ENCODE data around the gene PPP1R14C. TPM values are rescaled to one million over a fixed set of nuclear protein-coding genes. Genes with fewer than 3 reads are reported as not detected.

Gene PPP1R14C
- total RNA-seq, 1 experiment from 2014 or later = 4.6 TPM

DNA sequence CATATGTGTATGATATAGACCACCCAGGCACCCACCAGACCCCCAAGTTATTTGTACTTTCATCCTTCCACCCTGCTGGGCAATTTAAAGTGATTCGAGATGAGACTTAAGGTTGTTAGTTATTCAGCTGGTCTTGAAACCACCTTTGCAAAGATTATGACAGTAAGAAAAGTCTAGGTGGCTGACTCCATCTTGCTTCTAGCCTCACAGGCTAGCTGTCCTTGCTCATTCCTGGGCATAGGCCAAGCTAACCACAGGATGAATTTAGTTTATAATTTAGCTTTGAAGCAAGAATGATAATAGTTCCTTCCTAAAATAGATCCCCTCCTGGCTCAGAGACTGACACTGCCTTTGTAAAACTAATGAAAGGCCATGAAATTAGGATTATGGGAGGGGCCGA lies 154.0 kb downstream of the PPP1R14C start:
- no peaks in the 10 kb centered on the region for H3K27me3 ChIP-seq (replicated peaks; ENCODE audit: insufficient read depth, low read depth, low read length, poor library complexity)
- H3K4me3 ChIP-seq (ENCODE audit: low read depth, low read length, poor library complexity, severe bottlenecking) = no peak overlapping the region
- POLR2A ChIA-PET (ENCODE audit: low non-redundant PET) = interaction anchor here (0.6 kb wide), 1 partner anchor 11 kb away, joined by 3 read pairs; no protein-coding TSS in a partner anchor
- H3K4me1 ChIP-seq (ENCODE audit: insufficient read depth, low read length, poor library complexity, severe bottlenecking) = no peaks in the 10 kb centered on the region
- no peak for DNase-seq (ENCODE audit: low spot score)
- H3K36me3 ChIP-seq (ENCODE audit: insufficient read depth, low read length, poor library complexity, severe bottlenecking) = no peaks in the 10 kb centered on the region
- intact Hi-C loops (cut with micrococcal nuclease; ENCODE audit: unreplicated experiment) = no loop called here
- no TSS peak for BruUV-seq (replicated peaks)
- CTCF ChIA-PET = no interaction called here
- no peak overlapping the region for H3K27ac ChIP-seq (ENCODE audit: low read depth, low read length, poor library complexity, severe bottlenecking)
- TF ChIP-seq EZH2 (IDR thresholded peaks at IDR 0.05; ENCODE audit: borderline replicate concordance, low read depth, low read length, poor library complexity, severe bottlenecking) = no peak
- TF ChIP-seq, protein P1, sequence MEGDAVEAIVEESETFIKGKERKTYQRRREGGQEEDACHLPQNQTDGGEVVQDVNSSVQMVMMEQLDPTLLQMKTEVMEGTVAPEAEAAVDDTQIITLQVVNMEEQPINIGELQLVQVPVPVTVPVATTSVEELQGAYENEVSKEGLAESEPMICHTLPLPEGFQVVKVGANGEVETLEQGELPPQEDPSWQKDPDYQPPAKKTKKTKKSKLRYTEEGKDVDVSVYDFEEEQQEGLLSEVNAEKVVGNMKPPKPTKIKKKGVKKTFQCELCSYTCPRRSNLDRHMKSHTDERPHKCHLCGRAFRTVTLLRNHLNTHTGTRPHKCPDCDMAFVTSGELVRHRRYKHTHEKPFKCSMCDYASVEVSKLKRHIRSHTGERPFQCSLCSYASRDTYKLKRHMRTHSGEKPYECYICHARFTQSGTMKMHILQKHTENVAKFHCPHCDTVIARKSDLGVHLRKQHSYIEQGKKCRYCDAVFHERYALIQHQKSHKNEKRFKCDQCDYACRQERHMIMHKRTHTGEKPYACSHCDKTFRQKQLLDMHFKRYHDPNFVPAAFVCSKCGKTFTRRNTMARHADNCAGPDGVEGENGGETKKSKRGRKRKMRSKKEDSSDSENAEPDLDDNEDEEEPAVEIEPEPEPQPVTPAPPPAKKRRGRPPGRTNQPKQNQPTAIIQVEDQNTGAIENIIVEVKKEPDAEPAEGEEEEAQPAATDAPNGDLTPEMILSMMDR (conservative IDR thresholded peaks at IDR 0.05; ENCODE audit: low read depth, low read length) = no peak
- peaks cover 8% of the 10 kb centered on the region for H3K9me3 ChIP-seq (ENCODE audit: low read depth, low read length, poor library complexity, severe bottlenecking)

DNA sequence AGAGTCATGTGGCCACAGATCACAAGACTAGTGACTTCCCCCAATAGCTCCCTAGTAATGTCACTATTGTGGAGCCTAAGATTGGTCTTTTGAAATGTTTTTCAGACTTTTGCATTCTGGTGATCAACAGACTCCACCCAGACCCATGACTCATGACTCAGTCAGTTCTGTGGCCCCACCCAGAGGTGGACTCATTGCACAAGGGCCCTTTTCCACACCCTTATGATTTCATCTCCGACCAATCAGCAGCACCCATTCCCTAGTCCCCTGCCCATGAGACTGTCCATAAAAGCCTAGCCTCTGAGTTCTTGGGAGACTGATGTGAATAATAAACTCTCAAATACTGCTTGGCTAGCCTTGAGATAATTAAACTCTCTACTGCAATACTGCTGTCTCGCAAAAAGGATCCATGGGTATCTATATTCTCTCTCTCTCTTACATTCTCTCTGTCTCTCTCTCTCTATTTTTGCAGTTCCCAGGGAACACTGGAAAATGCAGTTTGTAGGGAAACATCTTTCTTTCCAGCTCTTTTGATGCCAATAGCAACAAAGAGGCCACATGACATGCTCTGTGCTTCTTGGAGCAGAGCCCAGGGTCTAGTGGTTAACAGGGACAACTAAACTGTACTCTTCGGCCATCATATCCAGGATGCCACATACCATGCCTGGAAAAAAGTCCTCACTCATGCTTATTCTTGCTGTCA lies 154.6 kb downstream of the PPP1R14C start:
- no peak overlapping the region for H3K4me3 ChIP-seq (ENCODE audit: low read depth, low read length, poor library complexity, severe bottlenecking)
- no peaks in the 10 kb centered on the region for H3K27me3 ChIP-seq (replicated peaks; ENCODE audit: insufficient read depth, low read depth, low read length, poor library complexity)
- peaks cover 8% of the 10 kb centered on the region for H3K9me3 ChIP-seq (ENCODE audit: low read depth, low read length, poor library complexity, severe bottlenecking)
- BruUV-seq (replicated peaks) = no TSS peak
- intact Hi-C loops (cut with micrococcal nuclease; ENCODE audit: unreplicated experiment) = no loop called here
- no peaks in the 10 kb centered on the region for H3K4me1 ChIP-seq (ENCODE audit: insufficient read depth, low read length, poor library complexity, severe bottlenecking)
- ChIA-PET POLR2A (ENCODE audit: low non-redundant PET) (no interaction called here), CTCF (no interaction called here)
- no peaks in the 10 kb centered on the region for H3K36me3 ChIP-seq (ENCODE audit: insufficient read depth, low read length, poor library complexity, severe bottlenecking)
- no peak for DNase-seq (ENCODE audit: low spot score)
- no peak overlapping the region for H3K27ac ChIP-seq (ENCODE audit: low read depth, low read length, poor library complexity, severe bottlenecking)
- no peak for TF ChIP-seq EZH2 (IDR thresholded peaks at IDR 0.05; ENCODE audit: borderline replicate concordance, low read depth, low read length, poor library complexity, severe bottlenecking)
- TF ChIP-seq, protein P1 (conservative IDR thresholded peaks at IDR 0.05; ENCODE audit: low read depth, low read length) = no peak

DNA sequence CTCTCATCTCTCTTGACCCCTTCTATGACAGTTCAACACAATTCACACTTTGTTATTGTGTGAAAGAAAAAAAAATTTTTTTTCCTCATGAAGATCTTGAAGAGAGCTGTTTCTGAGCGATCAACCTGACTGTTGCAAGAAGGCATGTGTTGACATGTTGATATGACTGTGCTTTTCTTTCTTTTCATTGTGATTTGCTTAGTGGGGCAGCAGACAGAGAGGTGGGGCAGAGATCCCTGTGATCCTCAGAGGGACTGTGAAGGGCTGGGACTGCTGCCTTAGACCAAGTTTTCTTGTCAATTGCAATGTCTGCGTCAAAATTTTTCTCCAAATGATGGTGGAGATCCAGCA lies 155.2 kb downstream of the PPP1R14C start:
- no peak for TF ChIP-seq EZH2 (IDR thresholded peaks at IDR 0.05; ENCODE audit: borderline replicate concordance, low read depth, low read length, poor library complexity, severe bottlenecking)
- TF ChIP-seq, protein P1 (conservative IDR thresholded peaks at IDR 0.05; ENCODE audit: low read depth, low read length) = no peak
- Histone ChIP-seq H3K27ac (ENCODE audit: low read depth, low read length, poor library complexity, severe bottlenecking) (no peak overlapping the region), H3K36me3 (ENCODE audit: insufficient read depth, low read length, poor library complexity, severe bottlenecking) (no peaks in the 10 kb centered on the region), H3K4me3 (ENCODE audit: low read depth, low read length, poor library complexity, severe bottlenecking) (no peak overlapping the region), H3K9me3 (ENCODE audit: low read depth, low read length, poor library complexity, severe bottlenecking) (peaks cover 8% of the 10 kb centered on the region), H3K4me1 (ENCODE audit: insufficient read depth, low read length, poor library complexity, severe bottlenecking) (no peaks in the 10 kb centered on the region), H3K27me3 (replicated peaks; ENCODE audit: insufficient read depth, low read depth, low read length, poor library complexity) (no peaks in the 10 kb centered on the region)
- intact Hi-C loops (cut with micrococcal nuclease; ENCODE audit: unreplicated experiment) = no loop called here
- BruUV-seq (replicated peaks) = no TSS peak
- DNase-seq (ENCODE audit: low spot score) = no peak
- ChIA-PET CTCF (no interaction called here), POLR2A (ENCODE audit: low non-redundant PET) (no interaction called here)

Measured in A673 (cell line).